HepG2 (cell line): Measurements from ENCODE around the gene SMG5. TPM values are rescaled to one million over a fixed set of nuclear protein-coding genes. Genes with fewer than 3 reads are reported as not detected.

Experiments used
- CC2D1A ChIP-seq: sonication (generic); formaldehyde crosslinking; IDR thresholded peaks from 2 replicates; pipeline ENCODE4 v1.8.1; 2023; ENCODE audit warnings: mild to moderate bottlenecking, missing genetic modification reagents
- EZH2 ChIP-seq: conservative IDR thresholded peaks from 2 replicates; pipeline ENCODE4 v1.6.1; 2012; ENCODE audit warnings: mild to moderate bottlenecking, low read depth, low read length, moderate library complexity
- FOXO1 ChIP-seq: sonication (generic); formaldehyde crosslinking; IDR thresholded peaks from 2 replicates; pipeline ENCODE4 v1.4.0; 2020; ENCODE audit warnings: missing genetic modification reagents
- FOXP4 ChIP-seq: sonication (generic); formaldehyde crosslinking; IDR thresholded peaks from 2 replicates; pipeline ENCODE4 v1.4.0; 2020; ENCODE audit warnings: missing genetic modification reagents
- FUBP1 ChIP-seq: sonication (generic); formaldehyde crosslinking; IDR thresholded peaks from 2 replicates; pipeline ENCODE4 v1.5.1; 2020; ENCODE audit warnings: missing genetic modification reagents, mild to moderate bottlenecking, borderline replicate concordance
- HDAC1 ChIP-seq: sonication (generic); formaldehyde crosslinking; IDR thresholded peaks from 2 replicates; pipeline ENCODE4 v1.5.1; 2020; ENCODE audit warnings: mild to moderate bottlenecking, missing genetic modification reagents
- ISX ChIP-seq: sonication (generic); formaldehyde crosslinking; conservative IDR thresholded peaks from 2 replicates; pipeline ENCODE4 v1.5.0; 2020; ENCODE audit warnings: missing genetic modification reagents
- JUN ChIP-seq: sonication (generic); formaldehyde crosslinking; IDR thresholded peaks from 2 replicates; pipeline ENCODE4 v1.4.0; 2020; ENCODE audit warnings: mild to moderate bottlenecking, missing genetic modification reagents
- MAFF ChIP-seq: IDR thresholded peaks from 2 replicates; pipeline ENCODE4 v1.6.1; 2011; ENCODE audit warnings: low read depth, low read length, improper control_type of control experiment
- MLLT10 ChIP-seq: sonication (generic); formaldehyde crosslinking; IDR thresholded peaks from 2 replicates; pipeline ENCODE4 v1.4.0; 2020; ENCODE audit warnings: missing genetic modification reagents
- NFRKB ChIP-seq: fragments of 450-650 bp; IDR thresholded peaks from 2 replicates; pipeline ENCODE4 v1.6.1; 2017
- SPEN ChIP-seq: sonication (generic); formaldehyde crosslinking; IDR thresholded peaks from 2 replicates; pipeline ENCODE4 v1.5.1; 2020; ENCODE audit warnings: low read depth, mild to moderate bottlenecking, missing genetic modification reagents
- TARDBP ChIP-seq: sonication (generic); formaldehyde crosslinking; IDR thresholded peaks from 2 replicates; pipeline ENCODE4 v1.8.0; 2022; ENCODE audit warnings: mild to moderate bottlenecking, missing genetic modification reagents
- TERF1 ChIP-seq: sonication (generic); formaldehyde crosslinking; IDR thresholded peaks from 2 replicates; pipeline ENCODE4 v1.8.0; 2022; ENCODE audit warnings: mild to moderate bottlenecking, missing genetic modification reagents, moderate library complexity
- THAP11 ChIP-seq: IDR thresholded peaks from 2 replicates; pipeline ENCODE4 v1.6.1; 2016; ENCODE audit warnings: missing biosample characterization, missing genetic modification reagents
- XRCC5 ChIP-seq: fragments of 200-400 bp; formaldehyde crosslinking; optimal IDR thresholded peaks from 2 replicates; pipeline ENCODE3; 2017; ENCODE audit warnings: mild to moderate bottlenecking, low read length
- ZNF224 ChIP-seq: sonication (generic); formaldehyde crosslinking; IDR thresholded peaks from 2 replicates; pipeline ENCODE4 v1.5.0; 2020; ENCODE audit warnings: mild to moderate bottlenecking, missing genetic modification reagents
- ZNF337 ChIP-seq: sonication (generic); formaldehyde crosslinking; IDR thresholded peaks from 2 replicates; pipeline ENCODE4 v1.5.1; 2020; ENCODE audit warnings: missing genetic modification reagents, low read depth, mild to moderate bottlenecking, borderline replicate concordance
- ZNF580 ChIP-seq: IDR thresholded peaks from 2 replicates; pipeline ENCODE4 v1.6.1; 2016; ENCODE audit warnings: low read depth, borderline replicate concordance
- ZNF670 ChIP-seq: sonication (generic); formaldehyde crosslinking; IDR thresholded peaks from 2 replicates; pipeline ENCODE4 v1.8.0; 2022; ENCODE audit warnings: mild to moderate bottlenecking, missing genetic modification reagents, borderline replicate concordance
- ZNF672 ChIP-seq: sonication (generic); formaldehyde crosslinking; IDR thresholded peaks from 2 replicates; pipeline ENCODE4 v1.8.1; 2022; ENCODE audit warnings: missing genetic modification reagents
- ZSCAN21 ChIP-seq: sonication (generic); formaldehyde crosslinking; IDR thresholded peaks from 2 replicates; pipeline ENCODE4 v1.8.0; 2022; ENCODE audit warnings: mild to moderate bottlenecking, missing genetic modification reagents, moderate library complexity, borderline replicate concordance
- polyA plus RNA-seq, 8 experiments: library from polyadenylated mRNA; depleted of rRNA in 3 of 8; stranded (reverse) in 7 of 8; unstranded in 1 of 8; fragments of >200 nt; fragmentation: Illumina TruSeq in 4 of 8; extraction: Trizol in 4 of 8; gene quantifications; 2 replicates each; pipeline versions ENCODE4 v1.2.1 to v1.2.3, GENCODE V29; 2011 to 2016; ENCODE audit warnings: low read depth in 4 of 8, missing spikeins in 1 of 8, mixed read lengths in 1 of 8; ENCODE audit not compliant: insufficient read depth in 1 of 8
- total RNA-seq, 5 experiments: library from RNA; depleted of rRNA; stranded (reverse); fragments of >200 nt; fragmentation: Illumina TruSeq; extraction: Trizol; gene quantifications; 2 replicates each; pipeline ENCODE4 v1.2.3, GENCODE V29; 2016; ENCODE audit warnings: low read depth in 1 of 5

Gene SMG5
- total and polyA plus RNA-seq, 2 of the 13 experiments (the other 11 are each of a cell fraction or from before 2014, with no cell fraction given) = 50.5 to 84.0 TPM

- TF ChIP-seq JUN (CRISPR knock-in tag) = no peak
- TF ChIP-seq ZNF337 (CRISPR knock-in tag) = no peak
- TF ChIP-seq EZH2 = no peak
- no peak for TF ChIP-seq ZNF580 (CRISPR knock-in tag)
- TF ChIP-seq XRCC5 = peak; percentile 51
- TF ChIP-seq FUBP1 = no peak
- TF ChIP-seq THAP11 (CRISPR knock-in tag) = peak; percentile 65; the same call in 1 of the 2 replicates
- TF ChIP-seq CC2D1A (CRISPR knock-in tag) = no peak
- TF ChIP-seq FOXP4 = 0 out of 2 replicates have a peak, but pooled peaks have one; percentile 9
- TF ChIP-seq HDAC1 = peak; percentile 71
- TF ChIP-seq ZNF670 (CRISPR knock-in tag) = no peak
- TF ChIP-seq MAFF = no peak
- no peak for TF ChIP-seq SPEN
- no peak for TF ChIP-seq TARDBP (CRISPR knock-in tag)
- TF ChIP-seq FOXO1 (CRISPR knock-in tag) = no peak
- TF ChIP-seq ISX = no peak
- TF ChIP-seq ZNF224 (CRISPR knock-in tag) = no peak
- TF ChIP-seq TERF1 (CRISPR knock-in tag) = no peak
- TF ChIP-seq ZNF672 (CRISPR knock-in tag) = no peak
- TF ChIP-seq ZSCAN21 (CRISPR knock-in tag) = no peak
- TF ChIP-seq MLLT10 (CRISPR knock-in tag) = no peak
- no peak for TF ChIP-seq NFRKB
These were observed 12.8 kb upstream of the SMG5 start, which contains the start of gene GLMP (continued) for GRCh38 chr1:156295391-156295947.
